A549 (cell line): ENCODE data around the gene OGDH.

Experiments used
- CTCF ChIP-seq: fragments of >200 bp; sonication (Bioruptor Twin); formaldehyde crosslinking; IDR thresholded peaks from 3 replicates; pipeline ENCODE4 v1.5.1; 2016
- EP300 ChIP-seq, 2 experiments: fragments of >200 bp; sonication (Bioruptor Twin); formaldehyde crosslinking; IDR thresholded peaks; 2 replicates in 1 of 2; 3 replicates in 1 of 2; pipeline ENCODE4 v1.6.1; 2016 to 2017
- GATA3 ChIP-seq: IDR thresholded peaks from 2 replicates; pipeline ENCODE4 v1.6.1; 2012; ENCODE audit warnings: borderline replicate concordance
- PHF8 ChIP-seq: fragments of 200-600 bp; sonication (generic); IDR thresholded peaks from 2 replicates; pipeline ENCODE4 v1.6.1; 2016; ENCODE audit warnings: low read depth, mild to moderate bottlenecking, antibody characterized with exemption, moderate library complexity, borderline replicate concordance
- POLR2A ChIP-seq: IDR thresholded peaks from 2 replicates; pipeline ENCODE4 v1.6.1; 2012; ENCODE audit warnings: mild to moderate bottlenecking, low read length
- REST ChIP-seq: fragments of 200-600 bp; sonication (generic); IDR thresholded peaks from 2 replicates; pipeline ENCODE4 v1.6.1; 2016; ENCODE audit warnings: antibody characterized with exemption, mild to moderate bottlenecking, moderate library complexity

GRCh38 chr7:44581879-44582603 is 24.4 kb upstream of the OGDH start, which contains the start of gene TMED4:
- TF ChIP-seq REST (no peak), PHF8 (peak; percentile 62; the same call in 1 of the 2 replicates), EP300 (IDR thresholded peaks at IDR 0.05) (no peak), POLR2A (peak; percentile 93), CTCF (no peak), GATA3 (no peak)
